GM12878 (cell line): ENCODE data around the gene PPP4C. TPM values are rescaled to one million over a fixed set of nuclear protein-coding genes. Genes with fewer than 3 reads are reported as not detected.

Experiments
- ATAC-seq: fragments of 200-7000 bp; cut with Tn5 transposase; 3 replicates; pipeline ENCODE4 v1.9.1; 2020; ENCODE audit warnings: mild to moderate bottlenecking, moderate library complexity
- BruUV-seq: library from RNA; stranded (reverse); fragments of 400-500 nt; replicated peaks from 2 replicates; lab custom pipeline; 2021; lab: Mats Ljungman, UMichigan
- CTCF ChIA-PET: fragments of 300-600 bp; sonication (Branson Sonifier 250); formaldehyde crosslinking; extraction: SDS; loops from one replicate; lab custom pipeline; 2021; ENCODE audit warnings: inconsistent platforms; lab: Yijun Ruan, JAX
- POLR2A ChIA-PET: fragments of 350-600 bp; formaldehyde crosslinking; extraction: SDS; loops from one replicate; lab custom pipeline; 2021; ENCODE audit warnings: inconsistent platforms; lab: Charles Lee
- RAD21 ChIA-PET: fragments of 300-600 bp; sonication (Branson Sonifier 250); formaldehyde crosslinking; loops from one replicate; lab custom pipeline; 2023; ENCODE audit warnings: antibody characterized with exemption; ENCODE audit not compliant: unreplicated experiment; lab: Charles Lee
- SMC1A ChIA-PET: fragments of 300-600 bp; sonication (Branson Sonifier 250); formaldehyde crosslinking; loops from one replicate; lab custom pipeline; 2023; ENCODE audit not compliant: unreplicated experiment, uncharacterized antibody; lab: Charles Lee
- DNase-seq: peaks from one replicate; pipeline ENCODE4 v3.0.0-alpha.2; 2011; ENCODE audit warnings: low read depth, low spot score
- FAIRE-seq: peaks from 3 replicates; lab custom pipeline; 2011; peaks lifted over from hg19 to GRCh38; lab: Jason Lieb, UNC
- H2AFZ ChIP-seq: 2 replicates; pipeline ENCODE4 v1.6.0; 2011; ENCODE audit warnings: low read depth, low read length, control low read depth; ENCODE audit not compliant: control insufficient read depth
- H3K27ac ChIP-seq: 2 replicates; pipeline ENCODE4 v1.5.1; 2011; ENCODE audit warnings: control low read depth; ENCODE audit not compliant: control insufficient read depth, insufficient read depth
- H3K27me3 ChIP-seq, 2 experiments: replicated peaks in 1 of 2; 2 replicates each; pipeline versions ENCODE4 v1.6.0 to v1.6.1; 2011; ENCODE audit warnings: low read length in 1 of 2; ENCODE audit not compliant: control insufficient read depth in 2 of 2, insufficient read depth in 2 of 2
- H3K36me3 ChIP-seq, 2 experiments: 2 replicates each; pipeline ENCODE4 v1.5.1; 2011; ENCODE audit warnings: low read length in 1 of 2; ENCODE audit not compliant: control insufficient read depth in 2 of 2, insufficient read depth in 2 of 2
- H3K4me1 ChIP-seq: 2 replicates; pipeline ENCODE4 v1.6.1; 2011; ENCODE audit warnings: mild to moderate bottlenecking, low read length, moderate library complexity, mixed read lengths; ENCODE audit not compliant: control insufficient read depth, insufficient read depth
- H3K4me2 ChIP-seq: 2 replicates; pipeline ENCODE4 v1.6.0; 2011; ENCODE audit warnings: control low read depth; ENCODE audit not compliant: control insufficient read depth, insufficient read depth
- H3K4me3 ChIP-seq: fragments of 200-600 bp; sonication (generic); 2 replicates; pipeline ENCODE4 v1.5.1; 2016
- H3K79me2 ChIP-seq: 2 replicates; pipeline ENCODE4 v1.6.0; 2011; ENCODE audit warnings: low read length; ENCODE audit not compliant: control insufficient read depth, insufficient read depth
- H3K9ac ChIP-seq: 2 replicates; pipeline ENCODE4 v1.8.0; 2011; ENCODE audit warnings: low read length, control low read depth, mixed read lengths; ENCODE audit not compliant: control insufficient read depth, insufficient read depth
- H3K9me3 ChIP-seq: replicated peaks from 3 replicates; pipeline ENCODE4 v1.5.1; 2011; ENCODE audit warnings: mild to moderate bottlenecking, low read length; ENCODE audit not compliant: control insufficient read depth, insufficient read depth
- H4K20me1 ChIP-seq: 2 replicates; pipeline ENCODE4 v1.6.0; 2011; ENCODE audit not compliant: control insufficient read depth, insufficient read depth
- CTCF ChIP-seq, 3 experiments: IDR thresholded peaks in 2 of 3; conservative IDR thresholded peaks in 1 of 3; 2 replicates each; pipeline ENCODE4 v1.5.1; 2011; ENCODE audit warnings: low read depth in 3 of 3, low read length in 3 of 3, mild to moderate bottlenecking in 3 of 3, control low read depth in 2 of 3, moderate library complexity in 2 of 3, inconsistent platforms in 1 of 3, mixed read lengths in 1 of 3; ENCODE audit not compliant: control insufficient read depth in 2 of 3, insufficient read depth in 1 of 3; ENCODE audit errors: extremely low read depth in 1 of 3
- DPF2 ChIP-seq: fragments of 450-650 bp; IDR thresholded peaks from 2 replicates; pipeline ENCODE4 v1.6.1; 2017; ENCODE audit warnings: mild to moderate bottlenecking
- HDAC6 ChIP-seq: fragments of 200-600 bp; sonication (generic); IDR thresholded peaks from one replicate; pipeline ENCODE4 v1.8.0; 2017; ENCODE audit warnings: antibody characterized with exemption; ENCODE audit not compliant: unreplicated experiment
- RAD21 ChIP-seq: IDR thresholded peaks from 2 replicates; pipeline ENCODE4 v1.6.1; 2011; ENCODE audit warnings: mild to moderate bottlenecking, low read depth, low read length, moderate library complexity; ENCODE audit not compliant: insufficient read depth
- RBBP5 ChIP-seq: fragments of 200-600 bp; sonication (generic); conservative IDR thresholded peaks from 2 replicates; pipeline ENCODE4 v1.6.1; 2016
- SKIL ChIP-seq: fragments of 450-650 bp; IDR thresholded peaks from 2 replicates; pipeline ENCODE4 v1.6.1; 2017; ENCODE audit warnings: mild to moderate bottlenecking, low read depth, inconsistent platforms; ENCODE audit not compliant: poor library complexity, severe bottlenecking
- SMC3 ChIP-seq: IDR thresholded peaks from 2 replicates; pipeline ENCODE4 v1.6.1; 2011; ENCODE audit warnings: low read length, improper control_type of control experiment, borderline replicate concordance
- YY1 ChIP-seq: IDR thresholded peaks from 2 replicates; pipeline ENCODE4 v1.6.1; 2011; ENCODE audit warnings: low read depth, mild to moderate bottlenecking, low read length
- WGBS: methylation state at CpG from one replicate; pipeline ENCODE4 v1.1.6; 2016; ENCODE audit warnings: low lambda C conversion rate; ENCODE audit not compliant: insufficient replicate concordance, insufficient coverage; ENCODE audit errors: missing lambda C conversion rate; 5-methylcytosine and 5-hydroxymethylcytosine counted together
- in situ Hi-C: fragments of 300-500 bp; cut with MboI; formaldehyde crosslinking; loops from 9 replicates; pipeline ENCODE4 v1.14.3; 2018; ENCODE audit warnings: mixed read lengths
- intact Hi-C: fragments of 100-400 bp; cut with micrococcal nuclease; formaldehyde crosslinking; loops from one replicate; pipeline ENCODE4 v1.14.2; 2022; ENCODE audit not compliant: unreplicated experiment
- polyA plus RNA-seq, 11 experiments: library from polyadenylated mRNA; depleted of rRNA in 4 of 11; unstranded in 6 of 11; stranded (reverse) in 5 of 11; fragments of >200 nt; fragmentation: Nextera tagmentation in 4 of 11; fragmentation: Illumina TruSeq in 1 of 11; extraction: Ambion mirVana in 4 of 11; extraction: Trizol in 1 of 11; gene quantifications; 1 replicate in 1 of 11; 2 replicates in 10 of 11; pipeline versions ENCODE4 v1.2.1 to v1.2.3, GENCODE V29; 2011 to 2016; ENCODE audit warnings: inconsistent platforms in 2 of 11, missing spikeins in 2 of 11, low read depth in 1 of 11
- total RNA-seq, 4 experiments: library from RNA; depleted of rRNA in 3 of 4; stranded (reverse); fragments of >200 nt in 3 of 4; fragmentation: Illumina TruSeq in 1 of 4; extraction: Trizol in 1 of 4; gene quantifications; 2 replicates each; pipeline versions ENCODE4 v1.2.1 to v1.2.3, GENCODE V29; 2013 to 2021

Gene PPP4C
- total and polyA plus RNA-seq, 10 of the 15 experiments (the other 5 are each of a cell fraction or from before 2014, with no cell fraction given), result 2.7 to 240 (median 124) TPM

- H4K20me1 ChIP-seq, result no peaks in the 10 kb centered on the region
- no TSS peak for BruUV-seq
- ATAC-seq, result peak; percentile 77
- H3K9ac ChIP-seq, result no peak overlapping the region
- H3K9me3 ChIP-seq, result no peaks in the 10 kb centered on the region
- H3K27ac ChIP-seq, result no peak overlapping the region
- ChIA-PET RAD21 (interaction anchor here (0.5 to 2.7 kb wide), 17 partner anchors 12 to 375 kb away, joined by 3 to 12 read pairs (median 4); partner anchors contain the start of genes ALDOA, ASPHD1, QPRT and TMEM219), CTCF (interaction anchor here (0.5 to 2.3 kb wide), 38 partner anchors 8 to 598 kb away, joined by 3 to 21 read pairs (median 4); partner anchors contain the start of genes ALDOA, C16orf92, HIRIP3 and INO80E), SMC1A (interaction anchor here (0.6 to 1.4 kb wide), 12 partner anchors 9 to 1017 kb away, joined by 3 to 4 read pairs (median 3); partner anchors contain the start of genes C16orf92 and TBX6), POLR2A (interaction anchor here (0.7 kb wide), 1 partner anchor 143 kb away, joined by 4 read pairs; no protein-coding TSS in a partner anchor)
- intact Hi-C loops, result no loop called here
- in situ Hi-C loops, result no loop called here
- H3K4me1 ChIP-seq, result peaks cover 13% of the 10 kb centered on the region
- H3K79me2 ChIP-seq, result no peaks in the 10 kb centered on the region
- WGBS, result 14% methylated on average over 12 of the region's 12 CpGs
- no peak overlapping the region for H3K4me2 ChIP-seq
- H2AFZ ChIP-seq, result no peak overlapping the region
- FAIRE-seq, result peak; percentile 69
- H3K4me3 ChIP-seq, result no peak overlapping the region
- H3K27me3 ChIP-seq, result peaks cover 6 to 12% of the 10 kb centered on the region in 2 experiments; a peak in 3 of 4 replicates
- TF ChIP-seq SKIL (no peak), RAD21 (peak; percentile 88), DPF2 (no peak), CTCF (IDR thresholded peaks at IDR 0.05 in 2 of 3, conservative IDR thresholded peaks at IDR 0.05 in 1 of 3; ENCODE audit: control insufficient read depth in 2 of 3, extremely low read depth in 1 of 3, insufficient read depth in 1 of 3, low read depth in 3 of 3, low read length in 3 of 3) (peak; percentile 79 to 85 (median 84)), RBBP5 (no peak), YY1 (peak; percentile 42; the same call in 1 of the 2 replicates), HDAC6 (no peak), SMC3 (peak; percentile 59)
- DNase-seq, result no peak
- no peaks in the 10 kb centered on the region for H3K36me3 ChIP-seq
Observed at GRCh38 chr16:30032083-30032819, 43.5 kb upstream of the PPP4C start.
